ENCODE measurements around the gene ZNF680.
"Not testable (repeated sequence)": the region's sequence is repeated elsewhere in the genome, so short reads cannot be mapped to it uniquely, and the experiment has no call there.

Gene ZNF680

GRCh38 chr7:64562626-64563278 is at the start of gene ZNF680:
Gene ZNF680 (minus strand): TSS chr7:64563071. CDS start chr7:64562954, 117 bp downstream.
- DNase-seq = peak; percentile 84

GRCh38 chr7:64612452-64612851 is 49.6 kb upstream of the ZNF680 start:
- DNase-seq = no peak

- DNase-seq = no peak
These were observed 48.8 kb upstream of the ZNF680 start for GRCh38 chr7:64611717-64612116.

DNA sequence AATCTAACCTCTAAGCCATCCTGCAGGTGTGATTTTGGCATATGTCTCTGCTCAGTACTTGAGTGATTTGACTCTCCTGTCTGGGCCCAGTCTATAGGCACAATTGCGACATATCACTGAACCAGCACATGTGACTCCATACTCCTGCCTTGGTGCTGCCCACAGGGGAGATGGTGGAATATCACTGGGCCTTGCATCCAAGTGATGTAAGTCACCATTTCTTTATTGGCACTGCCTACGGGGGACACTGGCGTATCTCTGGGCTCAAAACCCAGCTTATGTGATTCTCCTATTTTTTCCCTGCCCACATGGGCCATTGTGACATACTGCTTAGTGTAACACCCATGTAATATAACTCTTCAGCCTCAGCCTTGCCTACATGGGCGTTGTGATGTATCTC is 48.1 kb upstream of the ZNF680 start:
- DNase-seq = no peak

- no peak for DNase-seq
These were observed 45.4 kb upstream of the ZNF680 start for GRCh38 chr7:64608116-64608910.

GRCh38 chr7:64606385-64606784 is 43.5 kb upstream of the ZNF680 start:
- DNase-seq = no peak

- DNase-seq = no peak
These were observed 40.4 kb upstream of the ZNF680 start for GRCh38 chr7:64603271-64603670.

- DNase-seq = no peak
These were observed 39.6 kb upstream of the ZNF680 start for GRCh38 chr7:64602518-64602917.

DNA sequence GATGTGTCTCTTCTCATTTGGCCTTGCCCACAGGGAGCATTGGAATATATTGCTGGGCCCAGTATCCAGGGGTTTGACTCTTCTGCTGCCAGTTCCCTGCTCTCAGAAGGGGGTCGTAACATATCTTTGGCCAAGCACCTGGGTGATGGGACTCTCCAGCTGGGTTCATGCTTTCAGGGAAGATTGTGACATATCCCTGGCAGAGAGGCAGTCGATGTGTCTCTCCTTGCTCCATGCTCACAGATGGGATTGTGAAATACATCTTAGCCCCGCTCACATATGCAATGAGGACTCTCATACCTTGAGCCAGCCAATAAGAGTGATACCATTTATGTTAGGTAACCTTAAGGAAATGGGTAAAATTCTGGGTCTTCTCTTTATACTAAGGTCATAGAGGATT is 39.2 kb upstream of the ZNF680 start:
- DNase-seq = no peak

DNA sequence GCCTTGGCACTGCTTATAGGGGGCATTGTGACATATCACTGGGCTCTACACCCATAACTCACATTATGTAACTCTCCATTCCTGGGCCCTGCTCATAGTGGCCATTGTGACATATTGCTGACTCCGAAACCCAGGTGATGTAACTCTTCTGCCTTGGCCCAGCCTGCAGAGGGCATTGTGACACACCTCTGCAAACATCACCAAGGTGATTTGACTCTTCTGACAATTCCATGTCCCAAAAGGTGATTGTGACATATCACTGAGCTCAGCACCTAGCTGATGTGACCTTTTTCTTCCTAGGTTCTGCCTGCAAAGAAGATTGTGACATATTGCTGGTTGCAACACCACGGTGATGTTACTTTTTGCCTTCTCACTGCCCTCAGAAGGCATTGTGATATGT is 36.5 kb upstream of the ZNF680 start:
- no peak for DNase-seq

DNA sequence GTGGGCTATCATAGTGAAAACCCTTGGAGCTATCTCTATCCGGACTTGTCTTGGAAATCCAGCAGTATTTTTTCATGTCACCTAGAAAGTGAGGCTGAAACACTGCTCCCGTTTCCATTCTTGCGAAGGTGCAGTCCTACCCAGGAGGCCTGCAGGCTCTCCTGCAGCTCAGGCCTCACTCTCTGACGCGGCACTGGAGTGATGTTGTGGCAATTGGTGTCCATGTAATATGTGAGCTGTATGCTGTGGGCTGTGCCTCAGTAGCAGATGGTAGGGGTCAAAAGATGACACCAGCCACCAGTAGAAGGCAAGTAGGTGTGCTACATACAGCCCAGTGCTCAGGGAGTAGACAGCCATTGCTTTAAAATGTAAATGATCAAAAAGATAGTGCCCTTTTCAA is 28.1 kb upstream of the ZNF680 start:
- DNase-seq = no peak

- DNase-seq = no peak
These were observed 19.3 kb upstream of the ZNF680 start for GRCh38 chr7:64581926-64582894.

DNA sequence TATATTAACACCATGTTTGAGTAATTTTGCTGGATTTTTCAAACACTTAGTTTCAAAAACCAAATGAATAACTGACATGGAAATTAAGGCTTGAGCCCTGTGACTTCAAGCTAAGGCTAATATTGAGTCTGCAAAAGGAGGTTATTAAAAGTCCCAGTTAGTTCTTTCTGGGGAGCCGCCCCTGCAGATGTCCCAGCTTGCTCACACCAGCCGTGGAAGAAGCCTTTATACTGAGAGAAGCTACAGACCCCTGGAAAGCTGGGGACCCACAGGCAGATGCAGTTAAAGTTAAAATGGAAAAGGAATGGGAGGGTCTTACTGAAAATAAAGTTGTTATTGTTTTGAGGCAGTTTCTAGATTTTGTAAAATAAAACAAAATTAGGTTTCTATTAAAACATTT is 18.5 kb upstream of the ZNF680 start:
- DNase-seq = no peak

- no peak for DNase-seq
These were observed 11.7 kb upstream of the ZNF680 start for GRCh38 chr7:64574540-64575099.

DNA sequence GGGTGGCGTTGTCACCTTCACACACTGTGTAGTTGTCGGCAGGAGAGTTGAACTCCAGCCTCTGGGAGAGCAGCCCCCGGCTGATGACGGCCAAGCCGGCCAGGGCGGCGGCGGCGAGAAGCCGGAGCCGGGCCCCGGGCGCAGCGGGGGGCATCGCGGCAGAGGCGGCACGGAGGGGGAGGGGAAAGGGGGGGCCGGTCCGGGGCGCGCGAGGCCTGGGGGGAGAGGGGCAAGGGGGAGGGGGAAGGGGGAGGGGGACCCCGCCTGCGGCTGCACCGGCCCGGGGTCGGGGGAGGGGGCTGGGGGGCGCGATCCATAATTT is 7.4 kb upstream of the ZNF680 start:
- DNase-seq = not testable (repeated sequence)

GRCh38 chr7:64569372-64570283 is 6.8 kb upstream of the ZNF680 start:
- peak; percentile 14 for DNase-seq

- no peak for DNase-seq
These were observed 630 bp downstream of the ZNF680 start for GRCh38 chr7:64562256-64562625.

GRCh38 chr7:64559206-64559605 is 3.7 kb downstream of the ZNF680 start:
- DNase-seq = no peak

DNA sequence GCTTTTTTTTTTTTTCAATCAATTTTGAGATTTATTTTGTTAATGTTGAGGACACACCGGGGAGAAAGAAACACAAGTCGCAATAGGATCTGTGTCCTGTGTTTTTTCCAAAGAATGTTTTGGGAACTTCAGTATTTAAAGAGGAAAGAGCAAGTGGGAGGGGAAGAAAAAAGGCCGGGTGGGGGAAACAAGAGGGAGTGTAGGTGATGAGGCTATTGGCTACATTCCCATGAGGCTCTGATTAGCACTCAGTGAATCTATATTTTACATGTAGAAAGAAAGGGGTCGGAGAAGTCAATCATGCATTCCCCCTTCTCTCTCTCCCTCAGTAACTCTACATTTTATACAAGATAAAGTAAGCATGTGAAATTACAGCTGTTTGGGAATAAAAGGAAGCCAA is 4.1 kb downstream of the ZNF680 start:
- no peak for DNase-seq

- DNase-seq = no peak
These were observed 4.6 kb downstream of the ZNF680 start for GRCh38 chr7:64558323-64558705.

DNA sequence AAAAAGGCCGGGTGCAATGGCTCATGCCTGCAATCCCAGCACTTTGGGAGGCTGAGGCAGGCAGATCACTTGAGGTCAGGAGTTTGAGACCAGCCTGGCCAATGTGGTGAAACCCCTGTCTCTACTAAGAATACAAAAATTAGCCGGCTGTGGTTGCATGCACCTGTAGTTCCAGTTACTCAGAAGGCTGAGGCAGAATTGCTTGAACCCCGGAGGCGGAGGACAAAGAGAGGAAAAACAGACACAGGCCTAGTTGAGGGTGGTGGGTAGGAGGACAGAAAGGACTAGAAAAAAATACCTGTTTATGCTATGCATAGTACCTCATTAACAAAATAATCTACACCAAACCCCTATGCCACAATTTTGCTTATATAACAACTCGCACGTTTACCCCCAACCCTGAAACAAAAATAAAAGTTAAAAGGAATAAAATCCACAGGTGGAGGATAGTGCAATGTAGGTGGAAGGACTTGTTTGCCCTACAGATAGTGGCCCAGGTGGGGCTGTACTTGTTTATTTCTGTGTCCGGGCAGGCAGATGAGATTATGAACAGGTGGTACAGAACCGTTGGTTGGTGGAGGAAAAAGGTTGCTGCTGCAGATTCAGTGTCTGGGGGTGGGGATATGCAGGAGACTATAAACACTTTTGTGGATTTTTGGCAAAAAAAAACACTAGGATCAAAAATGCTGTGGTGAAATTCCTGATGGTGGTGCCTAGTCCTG is 5.1 kb downstream of the ZNF680 start:
- no peak for DNase-seq

DNA sequence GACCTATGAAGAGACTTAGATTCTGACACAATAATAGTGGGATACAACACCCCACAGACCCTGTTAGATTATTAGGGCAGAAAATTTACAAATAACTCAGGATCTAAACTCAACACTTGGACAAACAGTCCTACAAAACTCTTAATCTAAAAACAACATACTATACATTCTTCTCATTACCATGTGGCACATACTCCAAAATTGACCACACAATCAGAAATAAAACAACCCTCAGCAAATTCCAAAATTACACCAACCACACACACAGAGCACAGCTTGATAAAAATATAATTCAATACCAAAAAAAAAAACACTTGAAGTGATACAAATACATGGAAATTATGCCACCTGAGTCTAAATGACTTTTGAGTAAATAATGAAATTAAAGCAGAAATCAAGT is 7.8 kb downstream of the ZNF680 start:
- DNase-seq = no peak
